ENCODE data around the gene TRAIP. TPM values are rescaled to one million over a fixed set of nuclear protein-coding genes. Genes with fewer than 3 reads are reported as not detected.
"Not testable (repeated sequence)": the region's sequence is repeated elsewhere in the genome, so short reads cannot be mapped to it uniquely, and the experiment has no call there.

TRAIP gene
- total RNA-seq, 1 experiment from 2014 or later: 17.8 TPM

DNA sequence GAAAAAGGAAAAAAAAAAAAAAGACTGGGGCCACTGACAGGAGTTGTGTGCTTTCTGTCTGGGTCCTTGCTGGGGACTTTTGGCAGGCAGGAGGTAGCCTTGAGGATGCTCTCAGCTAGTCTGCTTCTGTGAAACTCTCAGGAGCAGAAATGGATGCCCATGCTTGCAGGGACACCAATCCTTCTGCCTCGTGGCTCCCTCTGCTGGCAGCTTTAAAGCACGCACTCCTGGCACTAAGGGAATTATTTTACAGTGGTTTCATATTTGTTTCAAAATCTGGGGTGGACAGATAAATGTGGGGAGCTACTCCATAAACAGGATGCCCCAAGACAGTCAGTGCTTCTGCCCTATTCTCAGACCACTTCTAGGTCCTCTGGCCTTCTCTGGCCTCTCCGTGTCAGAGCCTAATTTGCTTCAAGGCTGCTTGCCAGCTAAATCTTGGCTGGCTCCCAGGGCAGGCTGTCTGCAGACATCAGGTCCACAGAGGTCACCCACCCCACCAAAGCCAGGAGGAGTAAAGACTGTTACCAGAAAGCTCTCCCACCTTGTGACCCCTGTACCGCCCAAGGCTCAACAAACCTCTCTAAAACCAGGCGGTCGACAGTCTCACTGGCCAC, 17.1 kb downstream of the TRAIP start:
- no peaks in the 10 kb centered on the region for H3K4me1 ChIP-seq (ENCODE audit: insufficient read depth, low read length, poor library complexity, severe bottlenecking)
- H3K27me3 ChIP-seq (replicated peaks; ENCODE audit: insufficient read depth, low read depth, low read length, poor library complexity): no peaks in the 10 kb centered on the region
- H3K9me3 ChIP-seq (ENCODE audit: low read depth, low read length, poor library complexity, severe bottlenecking): no peaks in the 10 kb centered on the region
- peak; percentile 68 for DNase-seq (ENCODE audit: low spot score)
- H3K36me3 ChIP-seq (ENCODE audit: insufficient read depth, low read length, poor library complexity, severe bottlenecking): no peaks in the 10 kb centered on the region
- H3K4me3 ChIP-seq (ENCODE audit: low read depth, low read length, poor library complexity, severe bottlenecking): no peak overlapping the region
- intact Hi-C loops (cut with micrococcal nuclease; ENCODE audit: unreplicated experiment): loop anchor here (1.0 kb wide), 1 partner anchor 37 kb away; no protein-coding TSS in a partner anchor
- no TSS peak for BruUV-seq (replicated peaks)
- CTCF ChIA-PET: interaction anchor here (0.6 to 2.2 kb wide), 5 partner anchors 18 to 136 kb away, joined by 3 to 39 read pairs (median 6); partner anchors contain the start of gene INKA1
- H3K27ac ChIP-seq (ENCODE audit: low read depth, low read length, poor library complexity, severe bottlenecking): no peak overlapping the region
- POLR2A ChIA-PET (ENCODE audit: low non-redundant PET): interaction anchor here (0.6 kb wide), 1 partner anchor 36 kb away, joined by 19 read pairs; the partner anchor contains the start of gene INKA1
- TF ChIP-seq EZH2 (IDR thresholded peaks at IDR 0.05; ENCODE audit: borderline replicate concordance, low read depth, low read length, poor library complexity, severe bottlenecking): no peak
- TF ChIP-seq, protein P1, sequence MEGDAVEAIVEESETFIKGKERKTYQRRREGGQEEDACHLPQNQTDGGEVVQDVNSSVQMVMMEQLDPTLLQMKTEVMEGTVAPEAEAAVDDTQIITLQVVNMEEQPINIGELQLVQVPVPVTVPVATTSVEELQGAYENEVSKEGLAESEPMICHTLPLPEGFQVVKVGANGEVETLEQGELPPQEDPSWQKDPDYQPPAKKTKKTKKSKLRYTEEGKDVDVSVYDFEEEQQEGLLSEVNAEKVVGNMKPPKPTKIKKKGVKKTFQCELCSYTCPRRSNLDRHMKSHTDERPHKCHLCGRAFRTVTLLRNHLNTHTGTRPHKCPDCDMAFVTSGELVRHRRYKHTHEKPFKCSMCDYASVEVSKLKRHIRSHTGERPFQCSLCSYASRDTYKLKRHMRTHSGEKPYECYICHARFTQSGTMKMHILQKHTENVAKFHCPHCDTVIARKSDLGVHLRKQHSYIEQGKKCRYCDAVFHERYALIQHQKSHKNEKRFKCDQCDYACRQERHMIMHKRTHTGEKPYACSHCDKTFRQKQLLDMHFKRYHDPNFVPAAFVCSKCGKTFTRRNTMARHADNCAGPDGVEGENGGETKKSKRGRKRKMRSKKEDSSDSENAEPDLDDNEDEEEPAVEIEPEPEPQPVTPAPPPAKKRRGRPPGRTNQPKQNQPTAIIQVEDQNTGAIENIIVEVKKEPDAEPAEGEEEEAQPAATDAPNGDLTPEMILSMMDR (conservative IDR thresholded peaks at IDR 0.05; ENCODE audit: low read depth, low read length): peak; percentile 78

DNA sequence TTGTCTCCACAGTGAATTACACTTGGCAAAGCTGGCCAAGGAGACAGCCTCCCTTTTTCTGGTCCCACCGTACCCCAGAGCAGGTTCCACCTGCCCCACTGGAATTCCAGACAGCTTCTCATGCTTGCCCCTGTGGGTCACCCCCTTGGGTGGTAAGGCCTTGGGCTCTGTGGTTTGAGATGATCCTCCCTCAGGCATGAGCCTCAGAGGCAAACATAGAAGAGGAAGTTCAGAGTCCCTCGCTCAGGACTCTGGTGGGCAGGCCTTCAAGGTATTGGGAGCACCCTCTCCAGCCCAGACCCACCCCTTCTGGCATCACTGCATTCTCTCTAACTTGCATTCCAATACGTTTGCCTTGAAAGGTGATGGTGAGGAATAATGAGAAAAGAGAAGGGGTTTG, 25.0 kb downstream of the TRAIP start:
- ChIA-PET CTCF (no interaction called here), POLR2A (ENCODE audit: low non-redundant PET) (no interaction called here)
- no peak for DNase-seq (ENCODE audit: low spot score)
- H3K27ac ChIP-seq (ENCODE audit: low read depth, low read length, poor library complexity, severe bottlenecking): no peak overlapping the region
- intact Hi-C loops (cut with micrococcal nuclease; ENCODE audit: unreplicated experiment): no loop called here
- no peaks in the 10 kb centered on the region for H3K27me3 ChIP-seq (replicated peaks; ENCODE audit: insufficient read depth, low read depth, low read length, poor library complexity)
- TF ChIP-seq, protein P1 (conservative IDR thresholded peaks at IDR 0.05; ENCODE audit: low read depth, low read length): no peak
- no peak for TF ChIP-seq EZH2 (IDR thresholded peaks at IDR 0.05; ENCODE audit: borderline replicate concordance, low read depth, low read length, poor library complexity, severe bottlenecking)
- H3K9me3 ChIP-seq (ENCODE audit: low read depth, low read length, poor library complexity, severe bottlenecking): no peaks in the 10 kb centered on the region
- H3K4me3 ChIP-seq (ENCODE audit: low read depth, low read length, poor library complexity, severe bottlenecking): no peak overlapping the region
- H3K4me1 ChIP-seq (ENCODE audit: insufficient read depth, low read length, poor library complexity, severe bottlenecking): no peaks in the 10 kb centered on the region
- no TSS peak for BruUV-seq (replicated peaks)
- no peaks in the 10 kb centered on the region for H3K36me3 ChIP-seq (ENCODE audit: insufficient read depth, low read length, poor library complexity, severe bottlenecking)

GRCh38 chr3:49826016-49826415, 30.3 kb downstream of the TRAIP start:
- Histone ChIP-seq H3K4me1 (ENCODE audit: insufficient read depth, low read length, poor library complexity, severe bottlenecking) (no peaks in the 10 kb centered on the region), H3K27me3 (replicated peaks; ENCODE audit: insufficient read depth, low read depth, low read length, poor library complexity) (no peaks in the 10 kb centered on the region), H3K9me3 (ENCODE audit: low read depth, low read length, poor library complexity, severe bottlenecking) (no peaks in the 10 kb centered on the region), H3K27ac (ENCODE audit: low read depth, low read length, poor library complexity, severe bottlenecking) (no peak overlapping the region), H3K4me3 (ENCODE audit: low read depth, low read length, poor library complexity, severe bottlenecking) (no peak overlapping the region), H3K36me3 (ENCODE audit: insufficient read depth, low read length, poor library complexity, severe bottlenecking) (no peaks in the 10 kb centered on the region)
- no peak for DNase-seq (ENCODE audit: low spot score)
- POLR2A ChIA-PET (ENCODE audit: low non-redundant PET): no interaction called here
- CTCF ChIA-PET: no interaction called here
- TF ChIP-seq, protein P1 (conservative IDR thresholded peaks at IDR 0.05; ENCODE audit: low read depth, low read length): no peak
- no peak for TF ChIP-seq EZH2 (IDR thresholded peaks at IDR 0.05; ENCODE audit: borderline replicate concordance, low read depth, low read length, poor library complexity, severe bottlenecking)
- BruUV-seq (replicated peaks): no TSS peak
- intact Hi-C loops (cut with micrococcal nuclease; ENCODE audit: unreplicated experiment): no loop called here

- H3K27me3 ChIP-seq (replicated peaks; ENCODE audit: insufficient read depth, low read depth, low read length, poor library complexity); intact Hi-C loops (cut with micrococcal nuclease; ENCODE audit: unreplicated experiment); H3K4me1 ChIP-seq (ENCODE audit: insufficient read depth, low read length, poor library complexity, severe bottlenecking); CTCF ChIA-PET; DNase-seq (ENCODE audit: low spot score); BruUV-seq (replicated peaks); H3K36me3 ChIP-seq (ENCODE audit: insufficient read depth, low read length, poor library complexity, severe bottlenecking); H3K9me3 ChIP-seq (ENCODE audit: low read depth, low read length, poor library complexity, severe bottlenecking); H3K4me3 ChIP-seq (ENCODE audit: low read depth, low read length, poor library complexity, severe bottlenecking); POLR2A ChIA-PET (ENCODE audit: low non-redundant PET); H3K27ac ChIP-seq (ENCODE audit: low read depth, low read length, poor library complexity, severe bottlenecking): not testable (repeated sequence)
These were observed 33.2 kb downstream of the TRAIP start for GRCh38 chr3:49823131-49823530.

Measured in A673 (cell line).